Transverse colon (tissue), 3 donors: Measurements from ENCODE around the gene BORCS5.

Experiments
- CTCF ChIP-seq, 5 experiments: fragments of 200-600 bp in 3 of 5; fragments of 450-650 bp in 2 of 5; sonication (generic) in 3 of 5; IDR thresholded peaks; 1 replicate in 2 of 5; 2 replicates in 3 of 5; pipeline ENCODE4 v1.5.1; 2016 to 2017; ENCODE audit warnings: antibody characterized with exemption in 5 of 5, inconsistent platforms in 3 of 5, mild to moderate bottlenecking in 2 of 5, moderate library complexity in 1 of 5
- POLR2A ChIP-seq: fragments of 450-650 bp; IDR thresholded peaks from one replicate; pipeline ENCODE4 v1.6.1; 2016; ENCODE audit warnings: antibody characterized with exemption, mild to moderate bottlenecking, moderate library complexity

- peak; percentile 17 for TF ChIP-seq POLR2A
- TF ChIP-seq CTCF (IDR thresholded peaks at IDR 0.05) = no peak
These were observed 82.8 kb downstream of the BORCS5 start for GRCh38 chr12:12439636-12440035.
